Measurements from ENCODE around the gene EFR3B. TPM values are rescaled to one million over a fixed set of nuclear protein-coding genes. Genes with fewer than 3 reads are reported as not detected.

The EFR3B gene
- total RNA-seq, 1 experiment from 2014 or later: 7.0 TPM

- Mint-ChIP-seq H3K4me1 (peaks cover 12 to 17% of the 10 kb centered on the region in 2 experiments), H3K27me3 (ENCODE audit: low read depth) (peaks cover 72% of the 10 kb centered on the region), H3K27ac (no peak overlapping the region), H3K36me3 (ENCODE audit: insufficient read depth in 1 of 3, low read depth in 3 of 3) (no peaks in the 10 kb centered on the region), H3K9me3 (no peaks in the 10 kb centered on the region; a peak in 1 of 5 replicates), H3K4me3 (no peak overlapping the region)
- no peak overlapping the region for H3K18ac ChIP-seq (ENCODE audit: insufficient read length, low read depth, low read length)
- H2BK15ac ChIP-seq (ENCODE audit: low read depth, low read length): no peak overlapping the region
- no peak overlapping the region for H2BK5ac ChIP-seq (ENCODE audit: insufficient read length, low read length)
- no peaks in the 10 kb centered on the region for H3K79me1 ChIP-seq (ENCODE audit: insufficient read depth, low read depth, low read length, poor library complexity, severe bottlenecking)
- no peaks in the 10 kb centered on the region for H3K4me1 ChIP-seq (ENCODE audit: insufficient read depth, low read length)
- H2BK120ac ChIP-seq (ENCODE audit: low read depth, low read length, poor library complexity, severe bottlenecking): no peak overlapping the region
- H4K5ac ChIP-seq (ENCODE audit: insufficient read length, low read depth, low read length): no peak overlapping the region
- peak; percentile 79 for DNase-seq
- H2AFZ ChIP-seq (ENCODE audit: low read length): no peak overlapping the region
- no CpG with 5 or more reads among the region's 10 CpGs for WGBS (ENCODE audit: extremely low coverage, insufficient read length, low lambda C conversion rate)
- no peak overlapping the region for H3K4ac ChIP-seq (ENCODE audit: low read depth, low read length)
- no peak overlapping the region for H2BK12ac ChIP-seq (ENCODE audit: insufficient read length, low read depth, low read length)
- H4K20me1 ChIP-seq (ENCODE audit: control insufficient read depth, insufficient read depth, insufficient read length): no peaks in the 10 kb centered on the region
- no peak overlapping the region for H2BK20ac ChIP-seq (ENCODE audit: low read depth, low read length, poor library complexity, severe bottlenecking)
- H4K91ac ChIP-seq (ENCODE audit: insufficient read length, low read depth, low read length): no peak overlapping the region
- no peak overlapping the region for H3K23ac ChIP-seq (ENCODE audit: insufficient read length, low read depth, low read length)
- no peaks in the 10 kb centered on the region for H3K23me2 ChIP-seq (ENCODE audit: insufficient read length, low read depth, low read length, poor library complexity, severe bottlenecking)
- peaks cover 27% of the 10 kb centered on the region; the same call in 1 of the 2 replicates for H3K27me3 ChIP-seq (ENCODE audit: insufficient read depth, low read length)
- H3K14ac ChIP-seq (ENCODE audit: insufficient read depth, low read length): no peak overlapping the region
- H3K79me2 ChIP-seq (ENCODE audit: insufficient read depth, low read length): no peaks in the 10 kb centered on the region
- H2AK5ac ChIP-seq (ENCODE audit: insufficient read length, low read length): no peak overlapping the region
- H3T11ph ChIP-seq (ENCODE audit: low read length): no peak overlapping the region
- H3K4me2 ChIP-seq (ENCODE audit: insufficient read depth, insufficient read length, low read length): no peak overlapping the region
- TF ChIP-seq CTCF (conservative IDR thresholded peaks at IDR 0.05): peak; percentile 63
- H3K9ac ChIP-seq (ENCODE audit: extremely low read depth, insufficient read length, low read length): no peak overlapping the region
- H3K27ac ChIP-seq (ENCODE audit: insufficient read length, low read depth, low read length): no peak overlapping the region
- no peak overlapping the region for H4K8ac ChIP-seq (replicated peaks; ENCODE audit: insufficient read length, low read depth, low read length)
- H3K9me3 ChIP-seq (ENCODE audit: control insufficient read depth, low read depth, low read length): no peaks in the 10 kb centered on the region
- no peak overlapping the region for H3K56ac ChIP-seq (ENCODE audit: insufficient read length, low read depth, low read length)
Observed at GRCh38 chr2:25165992-25166875, 124.4 kb downstream of the EFR3B start.
